ENCODE data around the gene LRIT3. TPM values are rescaled to one million over a fixed set of nuclear protein-coding genes. Genes with fewer than 3 reads are reported as not detected.
A peak's percentile ranks its signal among the peaks of the same experiment; 100 is the strongest.

Gene LRIT3
- total and polyA plus RNA-seq, 2 of the 13 experiments (the other 11 are each of a cell fraction or from before 2014, with no cell fraction given) = 0.03 TPM; not detected in 1

DNA sequence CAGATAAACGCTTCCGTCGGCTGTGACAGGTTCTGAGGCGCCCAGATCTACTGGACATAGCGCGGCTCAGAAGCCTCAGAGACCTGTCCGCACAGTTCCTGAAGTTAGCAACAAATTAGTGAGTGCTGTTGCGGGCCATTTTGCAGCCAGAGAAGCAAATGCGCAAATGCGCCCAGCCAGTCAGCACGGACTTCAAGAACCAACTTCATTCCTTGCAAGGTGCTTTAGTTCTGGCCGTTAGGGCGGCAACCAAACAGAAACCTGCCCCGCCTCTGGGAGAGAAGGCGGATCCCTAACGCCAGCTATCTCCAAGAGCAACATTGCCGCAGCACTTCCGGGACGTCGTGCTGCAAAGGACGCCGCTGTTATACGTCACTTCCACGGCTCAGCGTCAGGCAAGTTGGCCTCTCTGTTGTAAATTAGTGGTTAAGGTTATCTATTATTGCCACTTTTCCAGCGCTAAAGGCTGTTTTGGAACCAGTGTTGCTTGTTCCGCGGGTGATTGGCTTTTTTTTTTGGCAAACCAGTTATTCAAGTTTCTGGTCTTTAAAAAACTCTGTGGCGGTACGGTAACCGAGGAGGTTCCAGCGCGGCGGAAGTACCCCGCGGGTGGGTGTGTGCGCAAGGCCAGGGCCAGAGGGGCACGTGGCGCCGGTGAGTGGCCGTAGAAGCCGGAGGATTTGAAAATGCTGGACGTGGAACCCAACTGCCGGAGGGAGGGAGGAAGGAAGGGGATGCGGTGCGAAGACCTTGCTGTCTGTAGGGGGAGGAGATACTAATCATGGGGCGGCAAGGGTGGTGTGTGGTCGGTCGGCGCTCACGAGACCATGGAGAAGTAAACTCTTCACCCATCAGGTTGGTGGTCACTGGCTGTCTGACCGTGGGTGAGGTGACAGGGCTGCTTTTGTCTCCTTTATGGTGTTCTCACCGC, 32.5 kb upstream of the LRIT3 start, which contains the start of gene GAR1 (continued):
- TF ChIP-seq SOX5 (CRISPR knock-in tag; IDR thresholded peaks at IDR 0.05; ENCODE audit: borderline replicate concordance) (peak; percentile 52; the same call in 1 of the 2 replicates), SPEN (CRISPR knock-in tag; IDR thresholded peaks at IDR 0.05; ENCODE audit: low read depth) (peak; percentile 91), SP4 (CRISPR knock-in tag; IDR thresholded peaks at IDR 0.05) (peak; percentile 59; the same call in 1 of the 2 replicates), MED13 (CRISPR knock-in tag; IDR thresholded peaks at IDR 0.05) (no peak), SP5 (CRISPR knock-in tag; IDR thresholded peaks at IDR 0.05; ENCODE audit: borderline replicate concordance, low read depth) (peak; percentile 59; the same call in 1 of the 2 replicates), ZNF557 (CRISPR knock-in tag; IDR thresholded peaks at IDR 0.05) (no peak), RAD51 (IDR thresholded peaks at IDR 0.05; ENCODE audit: borderline replicate concordance) (peak; percentile 15; the same call in 1 of the 2 replicates), NCOR1 (IDR thresholded peaks at IDR 0.05; ENCODE audit: borderline replicate concordance, low read length) (peak; percentile 49; the same call in 1 of the 2 replicates), ZFP37 (CRISPR knock-in tag; IDR thresholded peaks at IDR 0.05; ENCODE audit: borderline replicate concordance) (peak; percentile 18; the same call in 1 of the 2 replicates), ZC3H13 (CRISPR knock-in tag; IDR thresholded peaks at IDR 0.05) (peak; percentile 89), NAIF1 (CRISPR knock-in tag; IDR thresholded peaks at IDR 0.05; ENCODE audit: borderline replicate concordance) (peak; percentile 75), FOXA3 (CRISPR knock-in tag; IDR thresholded peaks at IDR 0.05) (peak; percentile 29; the same call in 1 of the 2 replicates), THAP11 (CRISPR knock-in tag; IDR thresholded peaks at IDR 0.05) (peak; percentile 92)
- TF ChIP-seq, protein P1, sequence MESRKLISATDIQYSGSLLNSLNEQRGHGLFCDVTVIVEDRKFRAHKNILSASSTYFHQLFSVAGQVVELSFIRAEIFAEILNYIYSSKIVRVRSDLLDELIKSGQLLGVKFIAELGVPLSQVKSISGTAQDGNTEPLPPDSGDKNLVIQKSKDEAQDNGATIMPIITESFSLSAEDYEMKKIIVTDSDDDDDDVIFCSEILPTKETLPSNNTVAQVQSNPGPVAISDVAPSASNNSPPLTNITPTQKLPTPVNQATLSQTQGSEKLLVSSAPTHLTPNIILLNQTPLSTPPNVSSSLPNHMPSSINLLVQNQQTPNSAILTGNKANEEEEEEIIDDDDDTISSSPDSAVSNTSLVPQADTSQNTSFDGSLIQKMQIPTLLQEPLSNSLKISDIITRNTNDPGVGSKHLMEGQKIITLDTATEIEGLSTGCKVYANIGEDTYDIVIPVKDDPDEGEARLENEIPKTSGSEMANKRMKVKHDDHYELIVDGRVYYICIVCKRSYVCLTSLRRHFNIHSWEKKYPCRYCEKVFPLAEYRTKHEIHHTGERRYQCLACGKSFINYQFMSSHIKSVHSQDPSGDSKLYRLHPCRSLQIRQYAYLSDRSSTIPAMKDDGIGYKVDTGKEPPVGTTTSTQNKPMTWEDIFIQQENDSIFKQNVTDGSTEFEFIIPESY (CRISPR knock-in tag; IDR thresholded peaks at IDR 0.05) = peak; percentile 17; the same call in 1 of the 2 replicates
- TF ChIP-seq, protein P2, sequence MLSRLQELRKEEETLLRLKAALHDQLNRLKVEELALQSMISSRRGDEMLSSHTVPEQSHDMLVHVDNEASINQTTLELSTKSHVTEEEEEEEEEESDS (CRISPR knock-in tag; IDR thresholded peaks at IDR 0.05; ENCODE audit: borderline replicate concordance) = no peak
- TF ChIP-seq, protein P3, sequence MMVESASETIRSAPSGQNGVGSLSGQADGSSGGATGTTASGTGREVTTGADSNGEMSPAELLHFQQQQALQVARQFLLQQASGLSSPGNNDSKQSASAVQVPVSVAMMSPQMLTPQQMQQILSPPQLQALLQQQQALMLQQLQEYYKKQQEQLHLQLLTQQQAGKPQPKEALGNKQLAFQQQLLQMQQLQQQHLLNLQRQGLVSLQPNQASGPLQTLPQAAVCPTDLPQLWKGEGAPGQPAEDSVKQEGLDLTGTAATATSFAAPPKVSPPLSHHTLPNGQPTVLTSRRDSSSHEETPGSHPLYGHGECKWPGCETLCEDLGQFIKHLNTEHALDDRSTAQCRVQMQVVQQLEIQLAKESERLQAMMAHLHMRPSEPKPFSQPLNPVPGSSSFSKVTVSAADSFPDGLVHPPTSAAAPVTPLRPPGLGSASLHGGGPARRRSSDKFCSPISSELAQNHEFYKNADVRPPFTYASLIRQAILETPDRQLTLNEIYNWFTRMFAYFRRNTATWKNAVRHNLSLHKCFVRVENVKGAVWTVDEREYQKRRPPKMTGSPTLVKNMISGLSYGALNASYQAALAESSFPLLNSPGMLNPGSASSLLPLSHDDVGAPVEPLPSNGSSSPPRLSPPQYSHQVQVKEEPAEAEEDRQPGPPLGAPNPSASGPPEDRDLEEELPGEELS (CRISPR knock-in tag; IDR thresholded peaks at IDR 0.05) = peak; percentile 23; the same call in 1 of the 2 replicates
- TF ChIP-seq, protein P4, sequence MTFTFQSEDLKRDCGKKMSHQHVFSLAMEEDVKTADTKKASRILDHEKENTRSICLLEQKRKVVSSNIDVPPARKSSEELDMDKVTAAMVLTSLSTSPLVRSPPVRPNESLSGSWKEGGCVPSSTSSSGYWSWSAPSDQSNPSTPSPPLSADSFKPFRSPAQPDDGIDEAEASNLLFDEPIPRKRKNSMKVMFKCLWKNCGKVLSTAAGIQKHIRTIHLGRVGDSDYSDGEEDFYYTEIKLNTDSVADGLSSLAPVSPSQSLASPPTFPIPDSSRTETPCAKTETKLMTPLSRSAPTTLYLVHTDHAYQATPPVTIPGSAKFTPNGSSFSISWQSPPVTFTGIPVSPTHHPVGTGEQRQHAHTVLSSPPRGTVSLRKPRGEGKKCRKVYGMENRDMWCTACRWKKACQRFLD (CRISPR knock-in tag; IDR thresholded peaks at IDR 0.05; ENCODE audit: borderline replicate concordance) = peak; percentile 77; the same call in 1 of the 2 replicates
- TF ChIP-seq, protein P5, sequence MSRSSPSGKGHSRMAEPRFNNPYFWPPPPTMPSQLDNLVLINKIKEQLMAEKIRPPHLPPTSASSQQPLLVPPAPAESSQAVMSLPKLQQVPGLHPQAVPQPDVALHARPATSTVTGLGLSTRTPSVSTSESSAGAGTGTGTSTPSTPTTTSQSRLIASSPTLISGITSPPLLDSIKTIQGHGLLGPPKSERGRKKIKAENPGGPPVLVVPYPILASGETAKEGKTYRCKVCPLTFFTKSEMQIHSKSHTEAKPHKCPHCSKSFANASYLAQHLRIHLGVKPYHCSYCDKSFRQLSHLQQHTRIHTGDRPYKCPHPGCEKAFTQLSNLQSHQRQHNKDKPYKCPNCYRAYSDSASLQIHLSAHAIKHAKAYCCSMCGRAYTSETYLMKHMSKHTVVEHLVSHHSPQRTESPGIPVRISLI (CRISPR knock-in tag; IDR thresholded peaks at IDR 0.05; ENCODE audit: borderline replicate concordance) = peak; percentile 19; the same call in 1 of the 2 replicates
- TF ChIP-seq, protein P6, sequence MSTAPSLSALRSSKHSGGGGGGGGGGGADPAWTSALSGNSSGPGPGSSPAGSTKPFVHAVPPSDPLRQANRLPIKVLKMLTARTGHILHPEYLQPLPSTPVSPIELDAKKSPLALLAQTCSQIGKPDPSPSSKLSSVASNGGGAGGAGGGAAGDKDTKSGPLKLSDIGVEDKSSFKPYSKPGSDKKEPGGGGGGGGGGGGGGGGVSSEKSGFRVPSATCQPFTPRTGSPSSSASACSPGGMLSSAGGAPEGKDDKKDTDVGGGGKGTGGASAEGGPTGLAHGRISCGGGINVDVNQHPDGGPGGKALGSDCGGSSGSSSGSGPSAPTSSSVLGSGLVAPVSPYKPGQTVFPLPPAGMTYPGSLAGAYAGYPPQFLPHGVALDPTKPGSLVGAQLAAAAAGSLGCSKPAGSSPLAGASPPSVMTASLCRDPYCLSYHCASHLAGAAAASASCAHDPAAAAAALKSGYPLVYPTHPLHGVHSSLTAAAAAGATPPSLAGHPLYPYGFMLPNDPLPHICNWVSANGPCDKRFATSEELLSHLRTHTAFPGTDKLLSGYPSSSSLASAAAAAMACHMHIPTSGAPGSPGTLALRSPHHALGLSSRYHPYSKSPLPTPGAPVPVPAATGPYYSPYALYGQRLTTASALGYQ (CRISPR knock-in tag; IDR thresholded peaks at IDR 0.05) = 0 out of 2 replicates have a peak, but pooled peaks have one; percentile 25

Measured in HepG2 (cell line).